Measurements from ENCODE around the gene XAB2.

Gene XAB2

DNA sequence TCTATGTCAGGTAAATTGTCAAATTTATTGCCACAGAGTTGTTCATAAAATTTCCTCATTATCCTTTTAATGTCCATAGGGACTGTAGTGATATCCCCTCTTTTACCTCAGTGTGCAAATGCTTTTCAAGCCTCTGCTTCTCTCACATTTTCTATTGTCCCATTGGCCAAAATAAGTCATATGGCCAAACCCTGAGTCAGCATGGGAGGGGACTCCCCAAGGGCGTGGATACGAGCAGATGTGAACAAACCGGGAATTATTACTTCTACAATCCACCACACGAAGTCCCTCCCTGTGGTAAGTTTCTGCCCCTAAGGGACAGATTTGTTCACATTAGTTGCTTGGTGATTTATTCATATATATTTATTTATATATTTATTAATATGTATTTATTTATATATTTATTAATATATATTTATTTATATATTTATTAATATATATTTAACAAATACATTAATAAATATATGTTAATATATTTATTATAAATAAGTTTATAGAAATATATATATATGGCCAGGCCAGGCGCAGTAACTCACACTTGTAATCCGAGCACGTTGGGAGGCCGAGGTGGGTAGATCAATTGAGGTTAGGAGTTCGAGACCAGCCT, 53.8 kb downstream of the XAB2 start:
- peak; percentile 65 to 75 for DNase-seq

DNA sequence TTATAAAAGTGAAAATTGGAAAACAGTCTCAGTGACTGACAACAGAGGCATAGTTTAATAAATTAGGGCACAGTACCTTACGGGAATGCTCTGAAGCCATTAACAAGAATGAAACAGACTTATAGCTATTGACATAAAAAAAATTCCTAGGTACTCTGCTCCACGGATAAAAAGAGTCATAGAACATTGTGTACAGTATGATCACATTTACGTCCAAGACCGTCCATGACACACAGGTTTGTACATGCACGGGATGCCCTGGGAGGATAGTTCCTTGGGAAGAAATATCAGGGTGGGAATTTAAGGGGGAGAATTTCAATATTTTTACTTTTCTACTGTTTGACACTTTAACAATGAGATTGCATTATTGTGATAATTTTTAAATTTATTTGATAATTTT, 58.6 kb downstream of the XAB2 start:
- DNase-seq = no peak

Measured in inflammatory macrophage treated with lipopolysaccharide for 1 hour (primary cell).